Femur (tissue), 1 donor: ENCODE measurements around the gene UTP20.
"Not testable (repeated sequence)": the region's sequence is repeated elsewhere in the genome, so short reads cannot be mapped to it uniquely, and the experiment has no call there.

Source experiments
- DNase-seq: peaks from one replicate; pipeline ENCODE4 v3.0.0-alpha.2; 2017

The UTP20 gene

GRCh38 chr12:101328917-101329316, 49.0 kb downstream of the UTP20 start:
- DNase-seq, result no peak

GRCh38 chr12:101330631-101331030, 50.7 kb downstream of the UTP20 start:
- no peak for DNase-seq

GRCh38 chr12:101336437-101336836, 56.5 kb downstream of the UTP20 start:
- no peak for DNase-seq

GRCh38 chr12:101338087-101338486, 58.2 kb downstream of the UTP20 start:
- DNase-seq, result no peak

GRCh38 chr12:101343893-101344292, 64.0 kb downstream of the UTP20 start:
- no peak for DNase-seq

GRCh38 chr12:101351682-101352081, 71.8 kb downstream of the UTP20 start:
- DNase-seq, result no peak

GRCh38 chr12:101356794-101357193, 76.9 kb downstream of the UTP20 start:
- DNase-seq, result no peak

GRCh38 chr12:101361455-101361854, 81.5 kb downstream of the UTP20 start:
- no peak for DNase-seq

GRCh38 chr12:101368016-101368415, 88.1 kb downstream of the UTP20 start:
- DNase-seq, result no peak

GRCh38 chr12:101372431-101372830, 92.5 kb downstream of the UTP20 start:
- DNase-seq, result no peak

GRCh38 chr12:101375573-101375972, 95.7 kb downstream of the UTP20 start:
- no peak for DNase-seq

- no peak for DNase-seq
Measured at GRCh38 chr12:101379149-101379548, 99.2 kb downstream of the UTP20 start.

- not testable (repeated sequence) for DNase-seq
Measured at GRCh38 chr12:101391181-101391580, 111.3 kb downstream of the UTP20 start.

- no peak for DNase-seq
Measured at GRCh38 chr12:101407049-101407435, 127.1 kb downstream of the UTP20 start.

- peak; percentile 94 for DNase-seq
Measured at GRCh38 chr12:101407436-101408345, 127.8 kb downstream of the UTP20 start, which contains the start of gene ARL1. Gene ARL1, minus strand, starts transcription at chr12:101407772. Its CDS starts 127 bp downstream, at chr12:101407645.

GRCh38 chr12:101410169-101410568, 130.3 kb downstream of the UTP20 start:
- DNase-seq, result not testable (repeated sequence)

- DNase-seq, result no peak
Measured at GRCh38 chr12:101414533-101415119, 134.7 kb downstream of the UTP20 start.

- DNase-seq, result no peak
Measured at GRCh38 chr12:101415228-101415627, 135.3 kb downstream of the UTP20 start.

GRCh38 chr12:101422066-101422465, 142.2 kb downstream of the UTP20 start:
- not testable (repeated sequence) for DNase-seq

- DNase-seq, result no peak
Measured at GRCh38 chr12:101424620-101425019, 144.7 kb downstream of the UTP20 start.

- DNase-seq, result no peak
Measured at GRCh38 chr12:101430456-101430855, 150.6 kb downstream of the UTP20 start.

GRCh38 chr12:101436136-101436535, 156.2 kb downstream of the UTP20 start:
- DNase-seq, result no peak
